NB4 (cell line): ENCODE measurements around the gene OXSM.

Experiments
- POLR2A ChIP-seq: IDR thresholded peaks from 2 replicates; pipeline ENCODE4 v1.6.1; 2011; ENCODE audit warnings: mild to moderate bottlenecking; ENCODE audit not compliant: insufficient read length; ENCODE audit errors: extremely low read depth
- TF ChIP-seq, protein P1 (sequence below): IDR thresholded peaks from 2 replicates; pipeline ENCODE4 v1.6.1; 2011; ENCODE audit warnings: low read depth, low read length
- TF ChIP-seq, protein P2 (sequence below): IDR thresholded peaks from one replicate; pipeline ENCODE4 v1.5.1; 2012; ENCODE audit warnings: low read depth, low read length

DNA sequence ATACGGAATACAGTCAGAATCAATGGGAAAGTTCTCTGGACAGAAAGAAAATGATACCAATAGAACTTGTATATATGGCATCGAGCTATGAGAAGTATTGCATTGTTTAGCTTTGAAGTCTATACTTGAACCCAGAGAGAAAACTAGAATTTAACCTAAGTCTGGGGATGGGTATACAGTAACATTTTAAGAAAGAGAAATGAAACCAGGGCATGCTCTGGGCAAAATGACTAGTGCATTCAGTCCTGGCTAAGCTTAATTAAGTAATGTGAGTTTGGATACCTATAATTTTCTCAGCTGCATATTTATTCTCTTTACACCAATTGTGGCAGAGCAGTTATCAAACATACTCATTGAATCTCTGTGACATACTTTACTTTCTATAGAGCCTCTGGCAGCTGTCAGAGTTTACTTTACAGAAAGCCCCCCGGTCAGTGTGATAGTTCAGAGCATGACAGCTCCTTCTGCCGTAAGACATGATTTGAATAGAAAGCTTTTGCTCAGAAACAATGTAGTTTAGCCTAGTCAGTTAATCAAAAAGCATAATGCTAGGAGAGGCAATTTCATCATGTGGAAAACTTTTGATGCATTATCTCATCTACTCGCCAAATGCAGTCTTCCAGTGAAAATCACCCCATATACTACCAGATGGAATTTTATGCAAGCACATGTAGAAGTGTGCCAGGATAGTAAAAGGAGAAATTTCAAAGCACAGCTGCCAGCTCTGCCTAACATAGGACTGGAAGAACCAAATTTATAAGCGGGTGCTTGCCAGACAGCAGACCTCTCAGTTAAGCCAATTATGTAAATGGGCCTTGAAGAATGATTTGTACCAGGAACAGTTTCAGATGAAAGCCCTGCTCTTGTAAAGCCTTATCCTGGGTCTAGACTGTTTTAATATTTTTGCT, 40.7 kb downstream of the OXSM start:
- TF ChIP-seq, protein P1, sequence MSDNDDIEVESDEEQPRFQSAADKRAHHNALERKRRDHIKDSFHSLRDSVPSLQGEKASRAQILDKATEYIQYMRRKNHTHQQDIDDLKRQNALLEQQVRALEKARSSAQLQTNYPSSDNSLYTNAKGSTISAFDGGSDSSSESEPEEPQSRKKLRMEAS: no peak
- TF ChIP-seq POLR2A: no peak
- TF ChIP-seq, protein P2, sequence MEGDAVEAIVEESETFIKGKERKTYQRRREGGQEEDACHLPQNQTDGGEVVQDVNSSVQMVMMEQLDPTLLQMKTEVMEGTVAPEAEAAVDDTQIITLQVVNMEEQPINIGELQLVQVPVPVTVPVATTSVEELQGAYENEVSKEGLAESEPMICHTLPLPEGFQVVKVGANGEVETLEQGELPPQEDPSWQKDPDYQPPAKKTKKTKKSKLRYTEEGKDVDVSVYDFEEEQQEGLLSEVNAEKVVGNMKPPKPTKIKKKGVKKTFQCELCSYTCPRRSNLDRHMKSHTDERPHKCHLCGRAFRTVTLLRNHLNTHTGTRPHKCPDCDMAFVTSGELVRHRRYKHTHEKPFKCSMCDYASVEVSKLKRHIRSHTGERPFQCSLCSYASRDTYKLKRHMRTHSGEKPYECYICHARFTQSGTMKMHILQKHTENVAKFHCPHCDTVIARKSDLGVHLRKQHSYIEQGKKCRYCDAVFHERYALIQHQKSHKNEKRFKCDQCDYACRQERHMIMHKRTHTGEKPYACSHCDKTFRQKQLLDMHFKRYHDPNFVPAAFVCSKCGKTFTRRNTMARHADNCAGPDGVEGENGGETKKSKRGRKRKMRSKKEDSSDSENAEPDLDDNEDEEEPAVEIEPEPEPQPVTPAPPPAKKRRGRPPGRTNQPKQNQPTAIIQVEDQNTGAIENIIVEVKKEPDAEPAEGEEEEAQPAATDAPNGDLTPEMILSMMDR: no peak
